HG02840 (cell line): Measurements from ENCODE around the gene PLXNB1.
A peak's percentile ranks its signal among the peaks of the same experiment; 100 is the strongest.
"Not testable (repeated sequence)": the region's sequence is repeated elsewhere in the genome, so short reads cannot be mapped to it uniquely, and the experiment has no call there.

ENCODE experiments used
- ATAC-seq: cut with Tn5 transposase; IDR thresholded peaks from one replicate; pipeline ENCODE4 v1.9.1; 2021; ENCODE audit warnings: mild to moderate bottlenecking, moderate library complexity, moderate number of reproducible peaks; ENCODE audit not compliant: unreplicated experiment, low FRiP score

PLXNB1 gene, protein sequence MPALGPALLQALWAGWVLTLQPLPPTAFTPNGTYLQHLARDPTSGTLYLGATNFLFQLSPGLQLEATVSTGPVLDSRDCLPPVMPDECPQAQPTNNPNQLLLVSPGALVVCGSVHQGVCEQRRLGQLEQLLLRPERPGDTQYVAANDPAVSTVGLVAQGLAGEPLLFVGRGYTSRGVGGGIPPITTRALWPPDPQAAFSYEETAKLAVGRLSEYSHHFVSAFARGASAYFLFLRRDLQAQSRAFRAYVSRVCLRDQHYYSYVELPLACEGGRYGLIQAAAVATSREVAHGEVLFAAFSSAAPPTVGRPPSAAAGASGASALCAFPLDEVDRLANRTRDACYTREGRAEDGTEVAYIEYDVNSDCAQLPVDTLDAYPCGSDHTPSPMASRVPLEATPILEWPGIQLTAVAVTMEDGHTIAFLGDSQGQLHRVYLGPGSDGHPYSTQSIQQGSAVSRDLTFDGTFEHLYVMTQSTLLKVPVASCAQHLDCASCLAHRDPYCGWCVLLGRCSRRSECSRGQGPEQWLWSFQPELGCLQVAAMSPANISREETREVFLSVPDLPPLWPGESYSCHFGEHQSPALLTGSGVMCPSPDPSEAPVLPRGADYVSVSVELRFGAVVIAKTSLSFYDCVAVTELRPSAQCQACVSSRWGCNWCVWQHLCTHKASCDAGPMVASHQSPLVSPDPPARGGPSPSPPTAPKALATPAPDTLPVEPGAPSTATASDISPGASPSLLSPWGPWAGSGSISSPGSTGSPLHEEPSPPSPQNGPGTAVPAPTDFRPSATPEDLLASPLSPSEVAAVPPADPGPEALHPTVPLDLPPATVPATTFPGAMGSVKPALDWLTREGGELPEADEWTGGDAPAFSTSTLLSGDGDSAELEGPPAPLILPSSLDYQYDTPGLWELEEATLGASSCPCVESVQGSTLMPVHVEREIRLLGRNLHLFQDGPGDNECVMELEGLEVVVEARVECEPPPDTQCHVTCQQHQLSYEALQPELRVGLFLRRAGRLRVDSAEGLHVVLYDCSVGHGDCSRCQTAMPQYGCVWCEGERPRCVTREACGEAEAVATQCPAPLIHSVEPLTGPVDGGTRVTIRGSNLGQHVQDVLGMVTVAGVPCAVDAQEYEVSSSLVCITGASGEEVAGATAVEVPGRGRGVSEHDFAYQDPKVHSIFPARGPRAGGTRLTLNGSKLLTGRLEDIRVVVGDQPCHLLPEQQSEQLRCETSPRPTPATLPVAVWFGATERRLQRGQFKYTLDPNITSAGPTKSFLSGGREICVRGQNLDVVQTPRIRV (N-terminal part only)

GRCh38 chr3:48429960-48430707 is at the start of gene PLXNB1:
PLXNB1 (minus strand) TSS chr3:48430086; CDS start chr3:48424611, 5,475 bp downstream.
- ATAC-seq = no peak

DNA sequence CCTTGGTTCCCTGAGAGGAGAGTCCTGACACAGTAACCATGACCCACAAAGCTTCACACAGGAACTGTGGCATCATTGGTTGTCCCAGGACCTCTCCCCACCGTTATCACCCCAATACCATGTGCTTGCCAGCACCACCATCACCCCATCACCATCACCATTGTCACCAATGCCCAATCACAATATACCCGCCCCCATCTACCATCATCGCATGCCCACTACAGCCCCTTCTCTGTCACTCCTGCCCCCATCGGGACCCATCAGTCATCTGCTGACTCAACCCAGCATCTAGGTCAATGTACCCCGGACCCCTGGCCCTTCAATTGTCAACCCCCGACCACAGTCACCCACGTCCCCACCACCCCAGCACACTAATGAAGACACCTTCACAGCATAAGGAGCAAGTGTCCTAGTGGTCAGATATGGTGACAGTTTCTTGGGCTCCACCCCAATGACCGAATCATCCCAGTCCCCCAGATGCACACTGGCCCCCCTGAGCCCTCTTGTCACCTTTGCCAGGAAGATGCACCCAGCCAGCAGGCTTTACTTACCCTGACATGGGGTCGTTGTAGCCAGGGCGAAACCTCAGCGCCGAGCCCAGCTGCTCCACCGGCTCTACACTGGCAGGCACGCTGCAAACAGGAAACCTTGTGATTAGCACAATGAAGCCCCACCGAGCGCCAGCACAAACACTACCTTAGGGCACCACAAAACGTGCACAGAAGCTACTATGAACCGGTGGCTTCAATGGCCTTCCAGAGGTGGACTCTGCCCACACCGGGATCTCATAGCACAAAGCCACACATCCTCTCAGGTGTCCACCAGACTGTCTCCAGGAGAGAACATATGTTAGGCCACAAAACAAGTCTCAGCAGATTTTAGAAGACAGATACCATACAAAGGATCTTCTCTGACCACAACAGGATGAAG is 49.0 kb upstream of the PLXNB1 start:
- ATAC-seq = no peak

DNA sequence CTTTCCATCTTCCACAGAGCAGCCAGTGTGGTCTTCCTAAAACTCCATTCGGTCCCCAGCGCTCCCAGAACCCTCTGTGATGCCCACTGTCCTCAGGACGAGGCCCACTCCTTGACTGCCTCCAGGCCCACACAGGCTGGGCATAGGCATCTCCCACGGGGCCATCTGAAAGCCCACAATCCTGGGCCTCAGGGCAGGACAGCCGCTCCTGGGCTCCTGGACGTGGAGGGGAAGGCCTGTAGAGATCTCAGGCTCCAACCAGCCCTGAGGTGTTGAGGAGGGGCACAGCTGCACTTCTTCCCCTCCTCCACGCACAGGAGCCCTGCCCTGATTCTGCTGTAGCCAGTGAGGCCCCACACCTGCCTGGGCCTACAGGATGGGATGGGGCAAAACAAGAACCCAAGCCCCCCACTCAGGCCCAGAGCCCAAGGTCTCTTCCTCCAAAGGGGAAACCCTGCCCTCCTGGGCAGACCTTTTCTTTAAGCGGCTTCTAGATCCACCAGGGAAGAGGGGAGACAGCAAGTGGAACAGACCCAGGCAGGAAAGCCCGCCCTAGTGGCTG is 48.2 kb upstream of the PLXNB1 start:
- no peak for ATAC-seq

DNA sequence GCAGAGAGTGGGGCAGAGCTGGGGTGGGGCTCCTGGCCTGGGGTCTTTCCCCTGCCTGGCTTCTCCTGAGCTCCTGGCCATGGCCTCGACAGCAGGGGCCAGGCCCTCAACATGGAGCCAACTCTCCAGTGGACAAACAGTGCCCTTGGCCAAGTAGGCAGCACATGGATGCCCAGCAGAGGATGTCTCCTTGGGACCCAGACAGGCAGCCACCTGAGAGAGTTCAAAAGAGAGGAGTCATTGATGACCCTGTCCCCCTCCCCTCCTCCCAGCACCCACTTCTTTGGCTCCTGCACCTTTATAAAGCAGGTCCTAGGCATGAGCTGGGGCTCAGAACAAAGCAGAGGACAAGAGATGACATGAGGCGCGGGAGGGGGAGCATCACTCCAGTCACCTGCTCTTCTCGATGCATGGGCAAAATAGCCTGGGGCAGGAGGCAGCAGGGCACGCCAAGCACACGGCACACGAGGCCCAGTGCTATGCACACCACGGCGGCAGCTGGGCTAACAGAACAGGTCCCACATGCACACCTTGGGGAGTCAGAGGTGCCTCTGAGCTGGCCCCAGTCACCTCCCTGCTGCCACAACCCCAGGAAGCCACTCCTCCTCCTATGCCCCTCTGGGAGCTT is 46.7 kb upstream of the PLXNB1 start:
- no peak for ATAC-seq

GRCh38 chr3:48475188-48475587 is 45.3 kb upstream of the PLXNB1 start:
- ATAC-seq = no peak

GRCh38 chr3:48474619-48475018 is 44.7 kb upstream of the PLXNB1 start:
- no peak for ATAC-seq

GRCh38 chr3:48474031-48474430 is 44.1 kb upstream of the PLXNB1 start:
- not testable (repeated sequence) for ATAC-seq

GRCh38 chr3:48473617-48473952 is 43.7 kb upstream of the PLXNB1 start:
- no peak for ATAC-seq

GRCh38 chr3:48472923-48473616 is 43.2 kb upstream of the PLXNB1 start:
- peak; percentile 77 for ATAC-seq

DNA sequence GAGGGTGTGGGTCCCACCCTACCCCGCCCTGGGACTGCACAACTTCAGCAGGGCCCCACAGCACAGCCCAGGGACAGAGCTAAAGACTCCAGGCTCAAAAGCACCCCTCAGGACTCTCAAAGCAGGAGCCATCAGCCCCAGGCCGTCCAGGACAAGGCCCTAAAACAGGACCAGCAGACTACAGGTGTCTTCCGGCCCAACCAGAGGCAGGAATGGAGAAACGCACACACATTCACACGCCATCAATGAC is 42.7 kb upstream of the PLXNB1 start:
- ATAC-seq = no peak

- no peak for ATAC-seq
Measured at GRCh38 chr3:48470286-48470685, 40.4 kb upstream of the PLXNB1 start.

- ATAC-seq = no peak
Measured at GRCh38 chr3:48469046-48469915, 39.4 kb upstream of the PLXNB1 start.

- no peak for ATAC-seq
Measured at GRCh38 chr3:48468329-48468731, 38.4 kb upstream of the PLXNB1 start.

DNA sequence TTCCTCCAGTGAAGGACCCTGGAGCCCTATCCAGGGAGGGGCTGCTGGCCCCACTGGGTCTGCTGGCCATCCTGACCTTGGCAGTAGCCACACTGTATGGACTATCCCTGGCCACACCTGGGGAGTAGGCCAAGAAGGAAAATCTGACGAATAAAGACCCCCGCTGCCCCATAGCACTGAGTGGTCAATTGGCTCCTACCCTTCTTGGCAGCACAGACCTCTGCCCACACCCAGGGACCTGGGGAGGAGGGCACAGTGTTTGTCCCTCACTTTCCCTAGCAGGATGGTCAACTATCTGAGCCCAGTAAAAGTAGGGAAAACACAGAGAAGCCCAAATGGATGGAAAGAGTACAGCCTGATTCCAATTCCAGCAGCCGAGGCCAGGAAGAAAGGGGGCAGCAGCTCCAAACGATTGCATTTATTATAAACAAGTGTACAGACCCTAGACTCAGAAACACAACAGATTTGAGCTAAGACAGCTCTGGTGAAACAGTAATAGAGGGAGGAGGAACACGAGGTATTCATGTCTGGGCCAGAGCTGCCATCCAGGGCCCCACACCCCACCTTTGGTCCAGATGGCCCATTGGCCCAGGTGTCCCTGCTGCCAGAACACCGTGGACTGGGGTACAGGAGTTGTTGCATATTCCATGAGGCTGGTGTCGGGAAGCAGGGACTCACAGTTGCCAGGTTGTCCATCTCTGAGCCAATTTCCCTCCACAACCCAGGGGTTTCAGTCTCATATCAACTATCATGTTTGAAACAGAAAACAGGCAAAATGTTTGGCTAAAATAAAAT is 37.8 kb upstream of the PLXNB1 start:
- no peak for ATAC-seq

GRCh38 chr3:48467110-48467454 is 37.2 kb upstream of the PLXNB1 start:
- ATAC-seq = no peak

GRCh38 chr3:48466386-48467109 is 36.7 kb upstream of the PLXNB1 start:
- peak; percentile 5 for ATAC-seq
